Activated CD4-positive, alpha-beta T cell treated with anti-CD3 and anti-CD28 coated beads for 36 hours (primary cell): ENCODE measurements around the gene HSPB1. TPM values are rescaled to one million over a fixed set of nuclear protein-coding genes. Genes with fewer than 3 reads are reported as not detected.
"Not testable (repeated sequence)": the region's sequence is repeated elsewhere in the genome, so short reads cannot be mapped to it uniquely, and the experiment has no call there.

Experiments used
- ATAC-seq: fragments of 200-7000 bp; cut with Tn5 transposase; one replicate; pipeline ENCODE4 v1.10.0; 2021; ENCODE audit warnings: mild to moderate bottlenecking, moderate library complexity
- CTCF ChIA-PET: fragments of 350-600 bp; sonication (Branson Sonifier 250); formaldehyde crosslinking; loops from one replicate; lab custom pipeline; 2021; ENCODE audit warnings: antibody characterized with exemption; lab: Charles Lee
- POLR2A ChIA-PET: fragments of 350-600 bp; sonication (Branson Sonifier 250); formaldehyde crosslinking; loops from one replicate; lab custom pipeline; 2021; ENCODE audit warnings: antibody characterized with exemption, inconsistent platforms; lab: Charles Lee
- DNase-seq: peaks from one replicate; pipeline ENCODE4 v3.0.0-alpha.2; 2020
- H3K27ac Mint-ChIP-seq: one replicate; pipeline ENCODE4 v1.8.0; 2021; ENCODE audit warnings: mixed read lengths
- H3K27me3 Mint-ChIP-seq: one replicate; pipeline ENCODE4 v1.8.0; 2021; ENCODE audit warnings: mixed read lengths
- H3K36me3 Mint-ChIP-seq: one replicate; pipeline ENCODE4 v1.8.0; 2021; ENCODE audit warnings: low read depth, mixed read lengths
- H3K4me1 Mint-ChIP-seq: one replicate; pipeline ENCODE4 v1.8.0; 2021; ENCODE audit warnings: mixed read lengths
- H3K4me3 Mint-ChIP-seq: one replicate; pipeline ENCODE4 v1.8.0; 2021; ENCODE audit warnings: mild to moderate bottlenecking, moderate library complexity, mixed read lengths
- H3K9me3 Mint-ChIP-seq: one replicate; pipeline ENCODE4 v1.8.0; 2021; ENCODE audit warnings: low read depth, mixed read lengths
- intact Hi-C, 2 experiments: fragments of 100-400 bp; cut with DNase I in 1 of 2; cut with micrococcal nuclease in 1 of 2; formaldehyde crosslinking; loops; one replicate each; pipeline versions ENCODE4 v1.14.2 to v1.15.1; 2022 to 2024; cut with DNase I, micrococcal nuclease
- total RNA-seq, 2 experiments: library from RNA; stranded (reverse); gene quantifications; one replicate each; pipeline ENCODE4 v1.2.3, GENCODE V29; 2021

The HSPB1 gene
- total RNA-seq, 2 experiments from 2014 or later: 71.1 to 127 TPM

DNA sequence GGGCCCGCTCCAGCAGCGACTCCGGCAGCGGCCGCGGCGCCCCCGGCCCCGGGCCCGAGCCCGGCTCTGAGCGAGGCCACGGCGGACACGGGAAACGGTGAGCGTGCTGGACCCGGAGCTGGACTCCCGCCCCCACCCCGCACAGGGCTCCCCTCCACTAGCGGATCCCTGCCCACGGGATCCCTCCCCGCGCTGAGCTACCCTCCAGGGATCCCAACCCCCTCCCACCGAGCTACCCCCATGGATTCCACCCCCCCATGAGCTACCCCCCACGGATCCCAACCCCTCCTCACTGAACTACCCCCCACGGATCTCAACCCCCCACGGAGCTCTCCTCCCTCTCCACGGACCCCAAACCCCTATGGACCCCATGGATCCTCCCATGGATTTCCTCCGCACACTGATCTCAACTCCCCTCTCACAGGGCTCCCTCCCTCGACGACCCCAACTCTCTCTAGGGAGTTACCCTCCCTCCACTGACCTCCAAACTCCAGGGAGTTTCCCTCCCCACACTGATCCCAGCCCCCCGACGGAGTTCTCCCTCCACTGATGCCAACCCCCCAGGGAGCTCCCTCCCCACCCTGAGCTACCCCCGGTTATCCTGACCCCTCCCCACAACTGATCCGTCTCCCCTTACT, 20.6 kb upstream of the HSPB1 start:
- H3K4me3 Mint-ChIP-seq: peak overlapping the region; percentile 44
- CTCF ChIA-PET: interaction anchor here (0.7 to 1.5 kb wide), 5 partner anchors 9 to 250 kb away, joined by 3 to 7 read pairs (median 3); no protein-coding TSS in a partner anchor
- DNase-seq (no peak), ATAC-seq (no peak)
- intact Hi-C loops: loop anchor here in 1 of 2 experiments (2.0 kb wide), 1 partner anchor 21 kb away; no protein-coding TSS in a partner anchor
- POLR2A ChIA-PET: no interaction called here
- H3K36me3 Mint-ChIP-seq: no peaks in the 10 kb centered on the region
- peaks cover 11% of the 10 kb centered on the region for H3K4me1 Mint-ChIP-seq
- no peaks in the 10 kb centered on the region for H3K9me3 Mint-ChIP-seq
- no peak overlapping the region for H3K27ac Mint-ChIP-seq
- peaks cover 34% of the 10 kb centered on the region for H3K27me3 Mint-ChIP-seq

GRCh38 chr7:76282344-76283253, 19.9 kb upstream of the HSPB1 start:
- Mint-ChIP-seq H3K4me1 (peaks cover 11% of the 10 kb centered on the region), H3K36me3 (no peaks in the 10 kb centered on the region), H3K9me3 (no peaks in the 10 kb centered on the region), H3K4me3 (peak overlapping the region; percentile 44), H3K27me3 (peaks cover 34% of the 10 kb centered on the region), H3K27ac (no peak overlapping the region)
- DNase-seq (no peak), ATAC-seq (peak; percentile 37)
- intact Hi-C loops: loop anchor here in 1 of 2 experiments (2.0 kb wide), 1 partner anchor 22 kb away; no protein-coding TSS in a partner anchor
- CTCF ChIA-PET: interaction anchor here (0.7 to 1.5 kb wide), 5 partner anchors 9 to 251 kb away, joined by 3 to 10 read pairs (median 3); no protein-coding TSS in a partner anchor
- POLR2A ChIA-PET: interaction anchor here (0.6 kb wide), 1 partner anchor 8 kb away, joined by 4 read pairs; no protein-coding TSS in a partner anchor

GRCh38 chr7:76283254-76284159, 19.0 kb upstream of the HSPB1 start:
- H3K4me3 Mint-ChIP-seq: peak overlapping the region; percentile 18
- CTCF ChIA-PET: interaction anchor here (0.8 to 1.5 kb wide), 3 partner anchors 8 to 104 kb away, joined by 3 to 10 read pairs (median 3); no protein-coding TSS in a partner anchor
- no peaks in the 10 kb centered on the region for H3K9me3 Mint-ChIP-seq
- POLR2A ChIA-PET: interaction anchor here (0.6 kb wide), 1 partner anchor 8 kb away, joined by 4 read pairs; no protein-coding TSS in a partner anchor
- ATAC-seq (no peak), DNase-seq (no peak)
- no peak overlapping the region for H3K27ac Mint-ChIP-seq
- peaks cover 34% of the 10 kb centered on the region for H3K27me3 Mint-ChIP-seq
- no peaks in the 10 kb centered on the region for H3K36me3 Mint-ChIP-seq
- peaks cover 11% of the 10 kb centered on the region for H3K4me1 Mint-ChIP-seq
- intact Hi-C loops: loop anchor here in 1 of 2 experiments (2.0 kb wide), 1 partner anchor 23 kb away; no protein-coding TSS in a partner anchor

DNA sequence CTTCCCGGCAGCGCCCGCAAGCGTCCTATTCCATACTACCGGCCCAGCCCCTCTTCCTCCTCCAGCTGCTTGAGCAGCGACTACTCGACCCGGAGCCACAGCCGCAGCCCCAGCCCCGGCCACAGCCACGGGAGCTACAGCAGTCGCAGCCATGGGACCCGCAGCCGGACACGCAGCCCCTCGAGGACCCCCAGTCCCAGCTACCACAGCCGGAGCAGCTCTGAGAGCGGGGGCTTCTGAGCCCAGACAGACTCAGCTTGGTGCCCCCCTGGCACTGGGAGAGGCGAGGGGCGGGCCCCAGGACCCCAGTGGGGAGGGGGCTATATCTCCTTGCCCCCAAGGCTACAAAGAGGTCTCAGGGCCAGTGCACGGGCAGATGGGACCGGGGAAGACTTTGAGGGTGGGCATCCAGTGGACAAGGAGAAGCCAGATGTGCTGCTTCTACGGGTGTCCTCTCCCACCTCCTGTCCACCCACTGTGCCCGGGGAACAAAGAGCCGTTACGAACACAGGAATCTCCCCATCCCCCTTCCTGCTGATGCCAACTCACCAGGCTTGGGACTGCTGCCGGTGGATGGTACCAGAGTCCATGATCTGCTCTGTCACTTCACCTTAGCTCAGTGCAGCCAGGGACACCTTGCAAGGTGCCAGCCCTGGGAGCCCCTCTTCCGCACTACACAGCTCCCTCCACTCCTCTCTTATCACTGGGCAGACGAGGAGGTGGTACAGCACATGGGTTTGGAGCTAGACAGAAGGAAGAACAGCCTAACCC, 16.7 kb upstream of the HSPB1 start:
- no peak for DNase-seq
- no peak overlapping the region for H3K27ac Mint-ChIP-seq
- ChIA-PET POLR2A (no interaction called here), CTCF (interaction anchor here (0.9 to 1.3 kb wide), 3 partner anchors 14 to 28 kb away, joined by 3 to 5 read pairs (median 3); partner anchors contain the start of gene HSPB1)
- peaks cover 10% of the 10 kb centered on the region for H3K4me1 Mint-ChIP-seq
- no peak for ATAC-seq
- H3K9me3 Mint-ChIP-seq: no peaks in the 10 kb centered on the region
- intact Hi-C loops: no loop called here
- H3K4me3 Mint-ChIP-seq: no peak overlapping the region
- no peaks in the 10 kb centered on the region for H3K36me3 Mint-ChIP-seq
- peaks cover 22% of the 10 kb centered on the region for H3K27me3 Mint-ChIP-seq

GRCh38 chr7:76286842-76287403, 15.6 kb upstream of the HSPB1 start:
- peaks cover 16% of the 10 kb centered on the region for H3K27me3 Mint-ChIP-seq
- H3K9me3 Mint-ChIP-seq: no peaks in the 10 kb centered on the region
- no peak overlapping the region for H3K27ac Mint-ChIP-seq
- ChIA-PET POLR2A (no interaction called here), CTCF (interaction anchor here (0.7 to 0.9 kb wide), 2 partner anchors 16 to 26 kb away, joined by 3 read pairs; partner anchors contain the start of gene HSPB1)
- ATAC-seq (no peak), DNase-seq (no peak)
- H3K36me3 Mint-ChIP-seq: no peaks in the 10 kb centered on the region
- no peak overlapping the region for H3K4me3 Mint-ChIP-seq
- intact Hi-C loops: no loop called here
- peaks cover 13% of the 10 kb centered on the region for H3K4me1 Mint-ChIP-seq

- CTCF ChIA-PET: interaction anchor here (0.5 to 2.7 kb wide), 19 partner anchors 8 to 1816 kb away, joined by 3 to 42 read pairs (median 4); partner anchors contain the start of gene HSPB1
- peak; percentile 7 for ATAC-seq
- not testable (repeated sequence) for H3K9me3 Mint-ChIP-seq, DNase-seq, H3K27me3 Mint-ChIP-seq, H3K36me3 Mint-ChIP-seq
- peak overlapping the region; percentile 20 for H3K4me3 Mint-ChIP-seq
- POLR2A ChIA-PET: interaction anchor here (0.5 to 1.2 kb wide), 3 partner anchors 8 to 35 kb away, joined by 3 to 5 read pairs (median 4); no protein-coding TSS in a partner anchor
- H3K27ac Mint-ChIP-seq: peak overlapping the region; percentile 94
- H3K4me1 Mint-ChIP-seq: peaks cover 12% of the 10 kb centered on the region
- intact Hi-C loops: loop anchor here (1.0 kb wide), 6 partner anchors 12 to 125 kb away; no protein-coding TSS in a partner anchor
Observed at GRCh38 chr7:76290847-76291350, 11.6 kb upstream of the HSPB1 start.

- intact Hi-C loops: loop anchor here (1.0 kb wide), 6 partner anchors 12 to 125 kb away; no protein-coding TSS in a partner anchor
- H3K36me3 Mint-ChIP-seq: no peaks in the 10 kb centered on the region
- H3K4me3 Mint-ChIP-seq: peak overlapping the region; percentile 20
- peak overlapping the region; percentile 94 for H3K27ac Mint-ChIP-seq
- no peaks in the 10 kb centered on the region for H3K9me3 Mint-ChIP-seq
- peaks cover 12% of the 10 kb centered on the region for H3K4me1 Mint-ChIP-seq
- CTCF ChIA-PET: interaction anchor here (0.5 to 2.7 kb wide), 22 partner anchors 8 to 1816 kb away, joined by 3 to 42 read pairs (median 4); partner anchors contain the start of gene HSPB1
- ATAC-seq (peak; percentile 96), DNase-seq (peak; percentile 94)
- POLR2A ChIA-PET: interaction anchor here (0.5 to 1.2 kb wide), 6 partner anchors 9 to 104 kb away, joined by 3 to 5 read pairs (median 4); no protein-coding TSS in a partner anchor
- peaks cover 2% of the 10 kb centered on the region for H3K27me3 Mint-ChIP-seq
Observed at GRCh38 chr7:76291351-76292212, 10.9 kb upstream of the HSPB1 start.

GRCh38 chr7:76292213-76292573, 10.3 kb upstream of the HSPB1 start:
- Mint-ChIP-seq H3K9me3 (no peaks in the 10 kb centered on the region), H3K27me3 (peaks cover 2% of the 10 kb centered on the region), H3K4me1 (peaks cover 12% of the 10 kb centered on the region), H3K4me3 (no peak overlapping the region), H3K27ac (no peak overlapping the region), H3K36me3 (no peaks in the 10 kb centered on the region)
- ChIA-PET CTCF (interaction anchor here (1.2 to 2.7 kb wide), 9 partner anchors 9 to 57 kb away, joined by 3 to 42 read pairs (median 10); partner anchors contain the start of gene HSPB1), POLR2A (interaction anchor here (0.6 to 0.9 kb wide), 3 partner anchors 30 to 202 kb away, joined by 3 to 5 read pairs (median 5); no protein-coding TSS in a partner anchor)
- DNase-seq: no peak
- peak; percentile 5 for ATAC-seq
- intact Hi-C loops: no loop called here
